OCI-LY7 (cell line): Measurements from ENCODE around the gene POU2AF1. TPM values are rescaled to one million over a fixed set of nuclear protein-coding genes. Genes with fewer than 3 reads are reported as not detected.

Experiments used
- BruUV-seq: library from RNA; stranded (reverse); fragments of 400-500 nt; replicated peaks from 2 replicates; lab custom pipeline; 2021; lab: Mats Ljungman, UMichigan
- CTCF ChIA-PET: fragments of 300-600 bp; sonication (Branson Sonifier 250); formaldehyde crosslinking; loops from one replicate; lab custom pipeline; 2022; ENCODE audit warnings: antibody characterized with exemption; ENCODE audit not compliant: unreplicated experiment; lab: Charles Lee
- POLR2A ChIA-PET: fragments of 300-600 bp; sonication (Branson Sonifier 250); formaldehyde crosslinking; loops from one replicate; lab custom pipeline; 2022; ENCODE audit warnings: antibody characterized with exemption; lab: Charles Lee
- DNase-seq: peaks from one replicate; pipeline ENCODE4 v3.0.0-alpha.2; 2015; ENCODE audit warnings: low spot score
- H2AFZ ChIP-seq: fragments of 200-600 bp; sonication (generic), shearing (Covaris generic); 2 replicates; pipeline ENCODE4 v1.6.1; 2014; ENCODE audit warnings: mild to moderate bottlenecking, antibody characterized with exemption, low read length, moderate library complexity
- H3K27ac ChIP-seq: fragments of 200-600 bp; sonication (generic); 2 replicates; pipeline ENCODE4 v1.5.1; 2014; ENCODE audit warnings: mixed run types, low read depth, mild to moderate bottlenecking, moderate library complexity, low read length, inconsistent platforms; ENCODE audit not compliant: poor library complexity, severe bottlenecking
- H3K36me3 ChIP-seq: fragments of 200-600 bp; sonication (generic); 2 replicates; pipeline ENCODE4 v1.6.1; 2014; ENCODE audit warnings: mild to moderate bottlenecking, antibody characterized with exemption, low read length, moderate library complexity, mixed read lengths; ENCODE audit not compliant: insufficient read depth
- H3K4me1 ChIP-seq: fragments of 200-600 bp; sonication (generic); 2 replicates; pipeline ENCODE4 v1.5.1; 2014; ENCODE audit warnings: mild to moderate bottlenecking, low read length; ENCODE audit not compliant: insufficient read depth, poor library complexity, severe bottlenecking
- H3K4me2 ChIP-seq: fragments of 200-600 bp; sonication (generic); 2 replicates; pipeline ENCODE4 v1.6.1; 2014; ENCODE audit warnings: mild to moderate bottlenecking, low read length
- H3K4me3 ChIP-seq: fragments of 200-600 bp; sonication (generic); 2 replicates; pipeline ENCODE4 v1.5.1; 2014; ENCODE audit warnings: mild to moderate bottlenecking, low read depth, low read length; ENCODE audit not compliant: poor library complexity, severe bottlenecking
- H3K79me2 ChIP-seq: fragments of 200-600 bp; sonication (generic); 2 replicates; pipeline ENCODE4 v1.6.1; 2016; ENCODE audit warnings: low read depth, mild to moderate bottlenecking, low read length, moderate library complexity, mixed read lengths; ENCODE audit not compliant: insufficient read depth
- H3K9me2 ChIP-seq: fragments of 200-600 bp; sonication (generic); 2 replicates; pipeline ENCODE4 v1.6.1; 2016; ENCODE audit warnings: mild to moderate bottlenecking, low read length, mixed read lengths; ENCODE audit not compliant: insufficient read depth
- H3K9me3 ChIP-seq: fragments of 200-600 bp; sonication (generic); 2 replicates; pipeline ENCODE4 v1.6.1; 2014; ENCODE audit warnings: mild to moderate bottlenecking, mixed run types, low read length, mixed read lengths
- H4K20me1 ChIP-seq: fragments of 200-600 bp; sonication (generic); 2 replicates; pipeline ENCODE4 v1.6.1; 2014; ENCODE audit warnings: mild to moderate bottlenecking, antibody characterized with exemption, low read length, moderate library complexity, mixed read lengths; ENCODE audit not compliant: insufficient read depth
- EZH2phosphoT487 ChIP-seq: fragments of 200-600 bp; sonication (generic); IDR thresholded peaks from 2 replicates; pipeline ENCODE4 v1.6.1; 2018; ENCODE audit warnings: low read depth, borderline replicate concordance, mild to moderate bottlenecking, mixed run types, antibody characterized with exemption, low read length, moderate library complexity, mixed read lengths
- intact Hi-C: fragments of 100-400 bp; cut with micrococcal nuclease; formaldehyde crosslinking; loops from one replicate; pipeline ENCODE4 v1.10.0; 2022; ENCODE audit not compliant: unreplicated experiment
- total RNA-seq, 2 experiments: library from RNA; depleted of rRNA in 1 of 2; stranded (reverse); fragments of >200 nt in 1 of 2; shearing (Covaris generic) in 1 of 2; gene quantifications; 2 replicates each; pipeline ENCODE4 v1.2.3, GENCODE V29; 2014 to 2022
- TF ChIP-seq, protein P1 (sequence below): fragments of 200-600 bp; sonication (generic); conservative IDR thresholded peaks from 2 replicates; pipeline ENCODE4 v1.5.1; 2014; ENCODE audit warnings: mild to moderate bottlenecking, antibody characterized with exemption, low read length, moderate library complexity, mixed read lengths

The POU2AF1 gene
- total RNA-seq, 2 experiments from 2014 or later, result 86.1 to 285 TPM

DNA sequence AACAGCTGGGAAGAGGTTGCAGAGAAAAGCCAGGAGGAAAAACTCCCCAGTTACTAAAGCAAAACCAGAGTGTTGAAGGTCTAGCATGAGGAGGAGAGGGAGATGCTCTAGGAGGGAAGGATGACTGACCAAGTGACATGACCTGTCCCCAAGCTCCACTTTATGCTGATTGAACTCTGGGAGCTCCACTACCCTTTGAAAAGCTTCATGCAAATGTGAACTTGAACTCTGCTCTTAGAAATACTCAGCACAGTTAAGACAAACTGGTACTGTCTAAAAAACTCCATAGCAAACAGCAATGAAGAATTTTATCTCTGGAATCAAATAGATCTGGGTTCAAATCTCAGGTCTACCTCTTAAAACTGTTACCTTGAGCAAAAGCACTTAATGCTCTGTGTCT lies 14.5 kb upstream of the POU2AF1 start:
- Histone ChIP-seq H3K79me2 (no peaks in the 10 kb centered on the region), H3K4me2 (peak overlapping the region; percentile 78; the same call in 1 of the 2 replicates), H3K9me3 (peaks cover 1% of the 10 kb centered on the region; the same call in 1 of the 2 replicates), H3K9me2 (no peaks in the 10 kb centered on the region), H4K20me1 (peaks cover 6% of the 10 kb centered on the region; the same call in 1 of the 2 replicates), H3K27ac (no peak overlapping the region), H3K36me3 (no peaks in the 10 kb centered on the region), H3K4me1 (peaks cover 80% of the 10 kb centered on the region), H2AFZ (peak overlapping the region; percentile 11; the same call in 1 of the 2 replicates), H3K4me3 (no peak overlapping the region)
- no TSS peak for BruUV-seq
- intact Hi-C loops, result no loop called here
- DNase-seq, result no peak
- POLR2A ChIA-PET, result interaction anchor here (0.7 to 9.3 kb wide), 4 partner anchors 10 to 24 kb away, joined by 3 to 236 read pairs (median 56); partner anchors contain the start of gene POU2AF1
- no peak for TF ChIP-seq EZH2phosphoT487
- TF ChIP-seq, protein P1, sequence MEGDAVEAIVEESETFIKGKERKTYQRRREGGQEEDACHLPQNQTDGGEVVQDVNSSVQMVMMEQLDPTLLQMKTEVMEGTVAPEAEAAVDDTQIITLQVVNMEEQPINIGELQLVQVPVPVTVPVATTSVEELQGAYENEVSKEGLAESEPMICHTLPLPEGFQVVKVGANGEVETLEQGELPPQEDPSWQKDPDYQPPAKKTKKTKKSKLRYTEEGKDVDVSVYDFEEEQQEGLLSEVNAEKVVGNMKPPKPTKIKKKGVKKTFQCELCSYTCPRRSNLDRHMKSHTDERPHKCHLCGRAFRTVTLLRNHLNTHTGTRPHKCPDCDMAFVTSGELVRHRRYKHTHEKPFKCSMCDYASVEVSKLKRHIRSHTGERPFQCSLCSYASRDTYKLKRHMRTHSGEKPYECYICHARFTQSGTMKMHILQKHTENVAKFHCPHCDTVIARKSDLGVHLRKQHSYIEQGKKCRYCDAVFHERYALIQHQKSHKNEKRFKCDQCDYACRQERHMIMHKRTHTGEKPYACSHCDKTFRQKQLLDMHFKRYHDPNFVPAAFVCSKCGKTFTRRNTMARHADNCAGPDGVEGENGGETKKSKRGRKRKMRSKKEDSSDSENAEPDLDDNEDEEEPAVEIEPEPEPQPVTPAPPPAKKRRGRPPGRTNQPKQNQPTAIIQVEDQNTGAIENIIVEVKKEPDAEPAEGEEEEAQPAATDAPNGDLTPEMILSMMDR, result no peak
- CTCF ChIA-PET, result interaction anchor here (1.0 kb wide), 2 partner anchors 23 to 33 kb away, joined by 3 read pairs; no protein-coding TSS in a partner anchor

DNA sequence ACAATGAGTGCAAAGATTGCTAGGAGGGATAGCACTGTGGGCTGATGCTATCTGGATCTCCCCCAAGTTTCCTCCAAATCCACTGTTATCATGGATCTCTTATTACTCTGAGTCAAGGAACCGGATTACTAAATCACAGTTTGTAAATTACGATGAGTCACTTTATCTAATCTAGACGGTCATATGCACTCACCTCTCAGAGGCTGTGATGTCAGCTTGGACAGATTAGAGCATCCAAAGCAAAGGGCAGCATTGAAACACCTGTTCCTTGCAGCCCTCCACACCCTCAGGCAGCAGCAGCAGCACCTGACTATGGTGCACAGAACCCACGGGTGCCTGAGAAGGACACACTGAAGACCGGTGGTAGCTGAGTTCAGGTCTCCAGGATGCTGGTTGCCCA lies 14.0 kb upstream of the POU2AF1 start:
- ChIA-PET CTCF (interaction anchor here (1.0 kb wide), 2 partner anchors 24 to 33 kb away, joined by 3 read pairs; no protein-coding TSS in a partner anchor), POLR2A (interaction anchor here (0.7 to 9.3 kb wide), 7 partner anchors 10 to 26 kb away, joined by 3 to 236 read pairs (median 29); partner anchors contain the start of gene POU2AF1)
- H3K4me2 ChIP-seq, result peak overlapping the region; percentile 78; the same call in 1 of the 2 replicates

More for the DNA sequence above, 14.0 kb upstream of the POU2AF1 start:
- intact Hi-C loops, result no loop called here
- Histone ChIP-seq H3K9me3 (no peaks in the 10 kb centered on the region; the same call in 1 of the 2 replicates), H4K20me1 (peaks cover 5% of the 10 kb centered on the region; the same call in 1 of the 2 replicates), H3K79me2 (no peaks in the 10 kb centered on the region), H3K27ac (no peak overlapping the region), H3K4me1 (peaks cover 80% of the 10 kb centered on the region), H2AFZ (peak overlapping the region; percentile 11; the same call in 1 of the 2 replicates), H3K4me3 (no peak overlapping the region), H3K36me3 (no peaks in the 10 kb centered on the region), H3K9me2 (no peaks in the 10 kb centered on the region)
- no peak for DNase-seq
- TF ChIP-seq, protein P1, result no peak
- no peak for TF ChIP-seq EZH2phosphoT487
- no TSS peak for BruUV-seq
